ENCODE measurements around the gene FCSK. TPM values are rescaled to one million over a fixed set of nuclear protein-coding genes. Genes with fewer than 3 reads are reported as not detected.
A peak's percentile ranks its signal among the peaks of the same experiment; 100 is the strongest.

The FCSK gene
- total and polyA plus RNA-seq, 2 of the 13 experiments (the other 11 are each of a cell fraction or from before 2014, with no cell fraction given) = 9.1 to 19.2 TPM

- no TSS peak for BruUV-seq (replicated peaks)
- under 1% methylated on average over 8 of the region's 8 CpGs for WGBS (ENCODE audit: low lambda C conversion rate)
- H3K27me3 ChIP-seq (ENCODE audit: control insufficient read depth in 1 of 2, insufficient read depth in 2 of 2, low read length in 2 of 2) = no peaks in the 10 kb centered on the region; a peak in 1 of 5 replicates
- H3K27ac ChIP-seq (ENCODE audit: extremely low read length, insufficient read depth, low read length) = peak overlapping the region; percentile 97
- H3K9me3 ChIP-seq (ENCODE audit: low read length) = no peaks in the 10 kb centered on the region
- FAIRE-seq (no peak), ATAC-seq (peak; percentile 16), DNase-seq (ENCODE audit: low spot score) (no peak)
- no peaks in the 10 kb centered on the region for H3K36me3 ChIP-seq (replicated peaks in 1 of 2; ENCODE audit: control insufficient read depth in 1 of 2, insufficient read depth in 2 of 2, low read length in 2 of 2)
- in situ Hi-C loops (cut with HindIII; ENCODE audit: extremely low pct_ligation_motif_present, low pct_unique_long_range_greater_than_20kb) (no loop called here), intact Hi-C loops (cut with micrococcal nuclease; ENCODE audit: unreplicated experiment) (loop anchor here (1.0 to 5.0 kb wide), 4 partner anchors 26 to 72 kb away; no protein-coding TSS in a partner anchor)
- peak overlapping the region; percentile 98 for H3K9ac ChIP-seq (ENCODE audit: insufficient read depth, low read depth, low read length)
- H3K4me2 ChIP-seq (ENCODE audit: low read depth, low read length) = peak overlapping the region; percentile 73
- H3K79me2 ChIP-seq (ENCODE audit: insufficient read depth, low read length) = no peaks in the 10 kb centered on the region
- CTCF ChIA-PET (ENCODE audit: low intra/inter-chr PET ratio, low total read pairs) = interaction anchor here (1.2 kb wide), 1 partner anchor 73 kb away, joined by 3 read pairs; no protein-coding TSS in a partner anchor
- peak overlapping the region; percentile 86 for H2AFZ ChIP-seq (ENCODE audit: low read length)
- H3K4me1 ChIP-seq (ENCODE audit: insufficient read depth, low read length) = peaks cover 45% of the 10 kb centered on the region
- H4K20me1 ChIP-seq (ENCODE audit: insufficient read depth, low read length) = no peaks in the 10 kb centered on the region
- peak overlapping the region; percentile 88 to 90 (median 89) for H3K4me3 ChIP-seq (replicated peaks in 1 of 3; ENCODE audit: insufficient read depth in 1 of 3, low read depth in 2 of 3, low read length in 3 of 3)
- POLR2A ChIA-PET = interaction anchor here (0.7 to 4.9 kb wide), 19 partner anchors 9 to 107 kb away, joined by 3 to 96 read pairs (median 4); partner anchors contain the start of genes DDX19A and ST3GAL2
- TF ChIP-seq ZNF652 (CRISPR knock-in tag; IDR thresholded peaks at IDR 0.05; ENCODE audit: borderline replicate concordance, low read depth) = 0 out of 2 replicates have a peak, but pooled peaks have one; percentile 60
- TF ChIP-seq RAD21 (CRISPR knock-in tag; IDR thresholded peaks at IDR 0.05) = no peak
- TF ChIP-seq ETV5 (CRISPR knock-in tag; IDR thresholded peaks at IDR 0.05; ENCODE audit: borderline replicate concordance) = peak; percentile 48; the same call in 1 of the 2 replicates
- TF ChIP-seq DMAP1 (CRISPR knock-in tag; IDR thresholded peaks at IDR 0.05) = no peak
- peak; percentile 5; the same call in 1 of the 2 replicates for TF ChIP-seq POLR2G (IDR thresholded peaks at IDR 0.05; ENCODE audit: low read depth, low read length)
- peak; percentile 32; the same call in 1 of the 2 replicates for TF ChIP-seq ZNF441 (CRISPR knock-in tag; IDR thresholded peaks at IDR 0.05; ENCODE audit: borderline replicate concordance)
- peak; percentile 41 to 63; a peak in 3 of 4 replicates for TF ChIP-seq POLR2A (IDR thresholded peaks at IDR 0.05; ENCODE audit: insufficient read depth in 1 of 2, low read depth in 2 of 2, low read length in 2 of 2)
- no peak for TF ChIP-seq ZNF777 (CRISPR knock-in tag; IDR thresholded peaks at IDR 0.05)
- 0 out of 2 replicates have a peak, but pooled peaks have one; percentile 5 for TF ChIP-seq RAD51 (IDR thresholded peaks at IDR 0.05; ENCODE audit: borderline replicate concordance)
- TF ChIP-seq MXI1 (IDR thresholded peaks at IDR 0.05; ENCODE audit: borderline replicate concordance, low read depth, low read length) = peak; percentile 40; the same call in 1 of the 3 replicates
- TF ChIP-seq ZBED4 (CRISPR knock-in tag; IDR thresholded peaks at IDR 0.05; ENCODE audit: borderline replicate concordance) = 0 out of 2 replicates have a peak, but pooled peaks have one; percentile 10
- TF ChIP-seq ATF4 (CRISPR knock-in tag; IDR thresholded peaks at IDR 0.05) = 0 out of 4 replicates have a peak, but pooled peaks of 1 of the 2 experiments have one; percentile 20
- 0 out of 2 replicates have a peak, but pooled peaks have one; percentile 27 for TF ChIP-seq PHF21A (CRISPR knock-in tag; IDR thresholded peaks at IDR 0.05)
- TF ChIP-seq SIN3B (IDR thresholded peaks at IDR 0.05; ENCODE audit: low read length) = 0 out of 2 replicates have a peak, but pooled peaks have one; percentile 35
- TF ChIP-seq ZNF33A (CRISPR knock-in tag; IDR thresholded peaks at IDR 0.05; ENCODE audit: borderline replicate concordance) = 0 out of 2 replicates have a peak, but pooled peaks have one; percentile 7
- TF ChIP-seq ZNF337 (CRISPR knock-in tag; IDR thresholded peaks at IDR 0.05; ENCODE audit: borderline replicate concordance, low read depth) = 0 out of 2 replicates have a peak, but pooled peaks have one; percentile 16
- no peak for TF ChIP-seq ZNF784 (CRISPR knock-in tag; IDR thresholded peaks at IDR 0.05; ENCODE audit: borderline replicate concordance)
These were observed 538 bp upstream of the FCSK start for GRCh38 chr16:70453892-70454221.

Data from HepG2 (cell line).